Sigmoid colon (tissue), 4 donors: ENCODE data around the gene PLA2G7.

Experiments
- CTCF ChIP-seq, 4 experiments: fragments of 450-650 bp in 3 of 4; fragments of 200-600 bp in 1 of 4; IDR thresholded peaks; one replicate each; pipeline ENCODE4 v1.5.1; 2016 to 2019; ENCODE audit warnings: antibody characterized with exemption in 4 of 4, mild to moderate bottlenecking in 3 of 4, moderate library complexity in 2 of 4
- POLR2A ChIP-seq, 2 donors: fragments of 450-650 bp; IDR thresholded peaks; one replicate each; pipeline ENCODE4 v1.6.1; 2016; ENCODE audit warnings: antibody characterized with exemption in 2 of 2, mild to moderate bottlenecking in 2 of 2, moderate library complexity in 2 of 2
- POLR2AphosphoS5 ChIP-seq, 4 donors: sonication (generic); formaldehyde crosslinking; IDR thresholded peaks; one replicate each; pipeline ENCODE4 v1.6.1; 2017; ENCODE audit warnings: antibody characterized with exemption in 4 of 4

- TF ChIP-seq POLR2AphosphoS5 (IDR thresholded peaks at IDR 0.05), result no peak
- TF ChIP-seq POLR2A (IDR thresholded peaks at IDR 0.05), result no peak
- no peak for TF ChIP-seq CTCF (IDR thresholded peaks at IDR 0.05)
Measured at GRCh38 chr6:46734867-46735719, at the start of gene PLA2G7.
